K562 (cell line): ENCODE data around the gene TPCN1. TPM values are rescaled to one million over a fixed set of nuclear protein-coding genes. Genes with fewer than 3 reads are reported as not detected.
A peak's percentile ranks its signal among the peaks of the same experiment; 100 is the strongest.
"Not testable (repeated sequence)": the region's sequence is repeated elsewhere in the genome, so short reads cannot be mapped to it uniquely, and the experiment has no call there.

Experiments used
- ATAC-seq: fragments of 200-7000 bp; cut with Tn5 transposase; 3 replicates; pipeline ENCODE4 v1.9.1; 2020; ENCODE audit warnings: moderate library complexity
- BruUV-seq: library from RNA; stranded (reverse); fragments of 400-500 nt; replicated peaks from 2 replicates; lab custom pipeline; 2021; lab: Mats Ljungman, UMichigan
- CTCF ChIA-PET: fragments of 300-600 bp; formaldehyde crosslinking; extraction: SDS; loops from one replicate; lab custom pipeline; 2021; ENCODE audit warnings: low intra/inter-chr PET ratio; lab: Yijun Ruan, JAX
- POLR2A ChIA-PET: fragments of 300-600, 350-650 bp; sonication (Branson Sonifier 250); formaldehyde crosslinking; extraction: SDS; loops from one replicate; lab custom pipeline; 2021; ENCODE audit warnings: antibody characterized with exemption, inconsistent platforms; lab: Yijun Ruan, JAX
- DNase-seq, 4 experiments: peaks; one replicate each; pipeline versions ENCODE4 v3.0.0 to v3.0.0-alpha.2; 2011 to 2018; ENCODE audit warnings: low spot score in 3 of 4, mixed read lengths in 3 of 4; ENCODE audit errors: extremely low read depth in 1 of 4
- FAIRE-seq: peaks from 2 replicates; lab custom pipeline; 2011; peaks lifted over from hg19 to GRCh38; lab: Jason Lieb, UNC
- H2AFZ ChIP-seq: 2 replicates; pipeline ENCODE4 v1.6.0; 2011; ENCODE audit warnings: low read depth, low read length, control low read depth, inconsistent platforms
- H3K27ac ChIP-seq: fragments of 200-600 bp; 3 replicates; pipeline ENCODE4 v1.8.0; 2011; ENCODE audit warnings: low read depth, mild to moderate bottlenecking, control low read depth, inconsistent platforms, low read length, moderate library complexity, mixed read lengths; ENCODE audit errors: extremely low read depth
- H3K27me3 ChIP-seq, 2 experiments: fragments of 300-600 bp in 1 of 2; 2 replicates in 1 of 2; 3 replicates in 1 of 2; pipeline versions ENCODE4 v1.6.0 to v1.8.0; 2011; ENCODE audit warnings: inconsistent platforms in 2 of 2, low read length in 2 of 2, mild to moderate bottlenecking in 1 of 2, mixed read lengths in 1 of 2, moderate library complexity in 1 of 2; ENCODE audit not compliant: control insufficient read depth in 2 of 2, insufficient read depth in 2 of 2
- H3K36me3 ChIP-seq: fragments of 300-600 bp; 3 replicates; pipeline ENCODE4 v1.8.0; 2011; ENCODE audit warnings: mild to moderate bottlenecking, low read length, inconsistent platforms; ENCODE audit not compliant: control insufficient read depth, insufficient read depth
- H3K4me1 ChIP-seq, 2 experiments: fragments of 200-600 bp in 1 of 2; replicated peaks in 1 of 2; 2 replicates in 1 of 2; 3 replicates in 1 of 2; pipeline versions ENCODE4 v1.5.1 to v1.8.0; 2011; ENCODE audit warnings: inconsistent platforms in 2 of 2, low read length in 2 of 2, mild to moderate bottlenecking in 1 of 2, mixed read lengths in 1 of 2, moderate library complexity in 1 of 2; ENCODE audit not compliant: control insufficient read depth in 2 of 2, insufficient read depth in 2 of 2
- H3K4me2 ChIP-seq: 2 replicates; pipeline ENCODE4 v1.6.1; 2011; ENCODE audit warnings: low read length, control low read depth, inconsistent platforms, mixed read lengths; ENCODE audit not compliant: insufficient read depth
- H3K4me3 ChIP-seq: fragments of 200-600 bp; sonication (generic), shearing (Covaris generic); 2 replicates; pipeline ENCODE4 v1.5.1; 2016; ENCODE audit warnings: control low read depth, inconsistent platforms
- H3K79me2 ChIP-seq: fragments of 200-600 bp; 3 replicates; pipeline ENCODE4 v1.8.0; 2011; ENCODE audit warnings: low read length, inconsistent platforms; ENCODE audit not compliant: control insufficient read depth, insufficient read depth
- H3K9ac ChIP-seq, 2 experiments: 2 replicates each; pipeline versions ENCODE4 v1.6.0 to v1.6.1; 2011; ENCODE audit warnings: low read depth in 2 of 2, low read length in 2 of 2, control low read depth in 1 of 2, inconsistent platforms in 1 of 2, mild to moderate bottlenecking in 1 of 2, mixed read lengths in 1 of 2; ENCODE audit not compliant: insufficient read depth in 1 of 2
- H3K9me1 ChIP-seq: one replicate; pipeline ENCODE4 v1.6.0; 2011; ENCODE audit warnings: inconsistent platforms, mild to moderate bottlenecking, low read length, moderate library complexity; ENCODE audit not compliant: control insufficient read depth, insufficient read depth
- H3K9me3 ChIP-seq: replicated peaks from 2 replicates; pipeline ENCODE4 v1.5.1; 2011; ENCODE audit warnings: low read depth, low read length, inconsistent platforms; ENCODE audit not compliant: control insufficient read depth, insufficient read depth
- H4K20me1 ChIP-seq: replicated peaks from 2 replicates; pipeline ENCODE4 v1.6.1; 2011; ENCODE audit warnings: low read length, inconsistent platforms, mixed read lengths; ENCODE audit not compliant: control insufficient read depth, insufficient read depth
- ATF2 ChIP-seq: sonication (generic); formaldehyde crosslinking; IDR thresholded peaks from 2 replicates; pipeline ENCODE4 v1.8.1; 2022; ENCODE audit warnings: missing genetic modification reagents
- FOS ChIP-seq: IDR thresholded peaks from 3 replicates; pipeline ENCODE4 v1.6.1; 2011; ENCODE audit not compliant: insufficient read length; ENCODE audit errors: extremely low read depth
- NR2C1 ChIP-seq, 2 experiments: fragments of 450-650 bp; IDR thresholded peaks; 2 replicates each; pipeline ENCODE4 v1.6.1; 2017; ENCODE audit warnings: mild to moderate bottlenecking in 2 of 2, antibody characterized with exemption in 1 of 2, inconsistent platforms in 1 of 2, missing compliant biosample characterization in 1 of 2, missing genetic modification characterization in 1 of 2
- ZNF121 ChIP-seq: sonication (generic); formaldehyde crosslinking; conservative IDR thresholded peaks from 2 replicates; pipeline ENCODE4 v1.8.0; 2022; ENCODE audit warnings: missing genetic modification reagents
- ZNF384 ChIP-seq: IDR thresholded peaks from 2 replicates; pipeline ENCODE4 v1.6.1; 2012; ENCODE audit warnings: low read depth, low read length, improper control_type of control experiment
- WGBS: fragments of 100-300 bp; shearing (Covaris generic); methylation state at CpG from one replicate; pipeline ENCODE4 v1.1.6; 2016; ENCODE audit warnings: low coverage, mixed read lengths; ENCODE audit not compliant: insufficient coverage; ENCODE audit errors: missing lambda C conversion rate; 5-methylcytosine and 5-hydroxymethylcytosine counted together
- in situ Hi-C: fragments of 300-500 bp; cut with MboI; formaldehyde crosslinking; loops from 4 replicates; pipeline ENCODE4 v1.15.0; 2018; ENCODE audit warnings: inconsistent platforms, mixed read lengths
- intact Hi-C: fragments of 100-400 bp; cut with micrococcal nuclease; formaldehyde crosslinking; loops from 2 replicates; pipeline ENCODE4 v1.14.2; 2022
- polyA plus RNA-seq, 8 experiments: library from polyadenylated mRNA; depleted of rRNA in 4 of 8; stranded (reverse) in 5 of 8; unstranded in 3 of 8; fragments of >200 nt; fragmentation: Nextera tagmentation in 2 of 8; fragmentation: Illumina TruSeq in 1 of 8; extraction: Ambion mirVana in 2 of 8; extraction: Trizol in 1 of 8; gene quantifications; 2 replicates each; pipeline versions ENCODE4 v1.2.1 to v1.2.3, GENCODE V29; 2011 to 2014; ENCODE audit warnings: inconsistent platforms in 1 of 8, missing spikeins in 1 of 8
- total RNA-seq, 7 experiments: library from RNA; depleted of rRNA in 6 of 7; stranded (reverse); fragments of >200 nt in 6 of 7; fragmentation: Illumina TruSeq in 2 of 7; extraction: Trizol in 2 of 7; gene quantifications; 2 replicates each; pipeline versions ENCODE4 v1.2.1 to v1.2.3, GENCODE V29; 2011 to 2021; ENCODE audit warnings: low replicate concordance in 1 of 7

Gene TPCN1
- total and polyA plus RNA-seq, 9 of the 15 experiments (the other 6 are each of a cell fraction or from before 2014, with no cell fraction given) = 0.80 to 23.8 (median 7.4) TPM

GRCh38 chr12:113204804-113205203 is 16.5 kb upstream of the TPCN1 start (continued):
- TF ChIP-seq NR2C1 (IDR thresholded peaks at IDR 0.05) = 0 out of 2 replicates have a peak, but pooled peaks have one; percentile 23
- TF ChIP-seq NR2C1 (tag; IDR thresholded peaks at IDR 0.05) = peak; percentile 66; the same call in 1 of the 2 replicates
- 0 out of 2 replicates have a peak, but pooled peaks have one; percentile 6 for TF ChIP-seq ZNF384
- no peak for TF ChIP-seq FOS
- no peak for TF ChIP-seq ATF2 (CRISPR knock-in tag)

GRCh38 chr12:113206802-113207201 is 14.5 kb upstream of the TPCN1 start:
- in situ Hi-C loops, H3K27me3 ChIP-seq, H2AFZ ChIP-seq, POLR2A ChIA-PET, H4K20me1 ChIP-seq, H3K27ac ChIP-seq, FAIRE-seq, H3K9ac ChIP-seq, H3K36me3 ChIP-seq, H3K9me1 ChIP-seq, H3K4me3 ChIP-seq, BruUV-seq, DNase-seq, CTCF ChIA-PET, intact Hi-C loops, H3K9me3 ChIP-seq, H3K4me2 ChIP-seq, ATAC-seq, H3K79me2 ChIP-seq: not testable (repeated sequence)
- peaks cover 23 to 29% of the 10 kb centered on the region in 2 experiments for H3K4me1 ChIP-seq
- peak; percentile 45; the same call in 1 of the 2 replicates for TF ChIP-seq ZNF121 (CRISPR knock-in tag)
- 92% methylated on average over 4 of the region's 5 CpGs for WGBS
